NCI-H748 treated with DMSO at 0.1 percent for 48 hours (cell line): Measurements from ENCODE around the gene ATP9A.
"Not testable (repeated sequence)": the region's sequence is repeated elsewhere in the genome, so short reads cannot be mapped to it uniquely, and the experiment has no call there.

Source experiments
- DNase-seq: peaks from one replicate; lab custom pipeline; 2025; lab: John Stamatoyannopoulos, UW

Gene ATP9A, protein sequence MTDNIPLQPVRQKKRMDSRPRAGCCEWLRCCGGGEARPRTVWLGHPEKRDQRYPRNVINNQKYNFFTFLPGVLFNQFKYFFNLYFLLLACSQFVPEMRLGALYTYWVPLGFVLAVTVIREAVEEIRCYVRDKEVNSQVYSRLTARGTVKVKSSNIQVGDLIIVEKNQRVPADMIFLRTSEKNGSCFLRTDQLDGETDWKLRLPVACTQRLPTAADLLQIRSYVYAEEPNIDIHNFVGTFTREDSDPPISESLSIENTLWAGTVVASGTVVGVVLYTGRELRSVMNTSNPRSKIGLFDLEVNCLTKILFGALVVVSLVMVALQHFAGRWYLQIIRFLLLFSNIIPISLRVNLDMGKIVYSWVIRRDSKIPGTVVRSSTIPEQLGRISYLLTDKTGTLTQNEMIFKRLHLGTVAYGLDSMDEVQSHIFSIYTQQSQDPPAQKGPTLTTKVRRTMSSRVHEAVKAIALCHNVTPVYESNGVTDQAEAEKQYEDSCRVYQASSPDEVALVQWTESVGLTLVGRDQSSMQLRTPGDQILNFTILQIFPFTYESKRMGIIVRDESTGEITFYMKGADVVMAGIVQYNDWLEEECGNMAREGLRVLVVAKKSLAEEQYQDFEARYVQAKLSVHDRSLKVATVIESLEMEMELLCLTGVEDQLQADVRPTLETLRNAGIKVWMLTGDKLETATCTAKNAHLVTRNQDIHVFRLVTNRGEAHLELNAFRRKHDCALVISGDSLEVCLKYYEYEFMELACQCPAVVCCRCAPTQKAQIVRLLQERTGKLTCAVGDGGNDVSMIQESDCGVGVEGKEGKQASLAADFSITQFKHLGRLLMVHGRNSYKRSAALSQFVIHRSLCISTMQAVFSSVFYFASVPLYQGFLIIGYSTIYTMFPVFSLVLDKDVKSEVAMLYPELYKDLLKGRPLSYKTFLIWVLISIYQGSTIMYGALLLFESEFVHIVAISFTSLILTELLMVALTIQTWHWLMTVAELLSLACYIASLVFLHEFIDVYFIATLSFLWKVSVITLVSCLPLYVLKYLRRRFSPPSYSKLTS

DNA sequence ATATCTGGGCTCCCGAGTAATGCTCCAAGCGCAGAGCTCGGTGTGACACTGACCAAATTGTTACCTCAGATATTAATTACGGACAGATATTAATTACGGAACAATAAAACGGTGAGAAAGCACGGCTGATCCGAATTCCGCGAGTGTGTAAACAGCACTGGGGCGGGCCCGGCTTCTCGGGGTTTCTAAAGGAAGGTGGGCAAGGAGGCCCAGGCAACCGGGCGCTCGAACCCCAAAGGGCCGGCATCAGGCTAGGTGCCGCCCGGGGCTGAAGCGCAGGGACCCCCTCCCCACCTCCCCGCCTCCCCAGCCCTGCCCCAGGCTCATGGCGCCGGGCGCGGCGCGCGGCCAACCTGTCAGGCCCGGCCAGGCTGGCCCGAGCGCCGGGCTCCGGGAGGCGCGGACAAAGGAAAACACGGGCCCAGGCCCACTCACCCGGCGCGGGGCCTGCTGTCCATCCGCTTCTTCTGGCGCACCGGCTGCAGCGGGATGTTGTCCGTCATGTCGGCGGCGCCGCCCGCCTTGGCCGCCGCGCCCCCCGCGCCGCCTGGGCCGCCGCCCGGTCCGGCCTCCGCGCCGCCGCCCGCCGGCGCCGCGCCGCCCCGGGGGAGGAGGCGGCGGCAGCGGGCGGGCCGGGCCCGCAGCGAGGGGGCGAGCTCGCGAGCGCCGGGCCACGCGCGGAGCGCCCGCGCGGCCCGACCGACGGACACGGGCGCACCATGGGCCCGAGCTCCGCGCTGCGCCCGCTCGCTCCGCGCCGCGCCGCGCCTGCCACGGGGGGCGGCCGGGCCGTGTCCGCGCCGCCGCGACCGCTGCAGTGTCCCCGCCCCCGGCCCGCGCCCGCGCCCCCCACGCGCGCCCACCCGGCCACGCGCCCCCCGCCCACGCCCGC lies at the start of gene ATP9A:
Gene ATP9A (minus strand): TSS at position 524 of the 892 bp plus-strand sequence. CDS start 21 bp downstream, at position 503.
- no peak for DNase-seq

DNA sequence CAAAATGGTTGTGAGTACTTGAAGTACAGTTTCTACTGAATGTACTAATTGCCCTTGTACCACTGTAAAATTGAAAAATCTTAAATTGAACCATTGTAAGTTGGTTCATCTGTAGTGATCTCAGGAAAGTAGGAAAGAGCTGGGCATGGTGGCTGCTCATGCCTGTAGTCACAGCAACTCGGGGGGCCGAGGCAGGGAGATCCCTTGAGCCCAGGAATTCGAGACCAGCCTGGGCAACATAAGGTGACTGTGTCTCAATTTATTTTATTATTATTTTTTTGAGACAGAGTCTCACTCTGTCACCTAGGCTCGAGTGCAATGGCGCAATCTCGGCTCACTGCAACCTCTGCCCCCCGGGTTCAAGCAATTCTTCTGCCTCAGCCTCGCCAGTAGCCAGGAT lies 48.7 kb upstream of the ATP9A start:
- not testable (repeated sequence) for DNase-seq

DNA sequence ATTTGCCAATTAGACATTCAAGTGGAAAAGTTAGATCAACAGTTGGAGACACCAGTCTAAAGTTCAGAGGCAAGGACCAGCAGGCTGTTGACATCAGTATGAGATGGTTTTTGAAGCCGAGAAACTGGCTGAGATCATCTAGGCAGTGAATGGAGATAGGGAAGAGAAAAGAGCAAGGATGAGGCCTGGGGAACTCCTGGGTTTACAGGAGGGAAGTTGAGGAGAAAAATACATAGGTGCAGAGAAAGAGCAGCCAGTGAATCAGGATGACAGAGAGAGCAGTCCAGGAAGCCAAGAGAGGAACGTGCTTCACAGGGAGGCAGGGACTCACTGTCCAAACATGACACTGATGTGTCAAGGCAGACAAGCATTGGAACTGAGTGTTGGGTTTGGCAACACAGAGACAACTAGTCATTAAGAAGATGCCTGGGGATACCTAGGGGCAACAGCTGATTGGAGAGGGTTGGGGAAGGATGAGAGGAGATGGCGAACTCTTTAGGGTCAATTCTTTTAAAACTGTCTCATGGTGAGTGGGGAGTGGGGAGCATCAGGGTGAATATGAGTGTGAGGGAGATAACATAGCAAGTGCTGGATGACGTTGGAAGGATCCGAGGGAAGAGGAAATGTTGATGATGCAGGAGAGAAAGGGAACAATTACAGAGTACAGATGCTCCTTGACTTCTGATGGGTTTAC lies 47.3 kb upstream of the ATP9A start:
- no peak for DNase-seq

DNA sequence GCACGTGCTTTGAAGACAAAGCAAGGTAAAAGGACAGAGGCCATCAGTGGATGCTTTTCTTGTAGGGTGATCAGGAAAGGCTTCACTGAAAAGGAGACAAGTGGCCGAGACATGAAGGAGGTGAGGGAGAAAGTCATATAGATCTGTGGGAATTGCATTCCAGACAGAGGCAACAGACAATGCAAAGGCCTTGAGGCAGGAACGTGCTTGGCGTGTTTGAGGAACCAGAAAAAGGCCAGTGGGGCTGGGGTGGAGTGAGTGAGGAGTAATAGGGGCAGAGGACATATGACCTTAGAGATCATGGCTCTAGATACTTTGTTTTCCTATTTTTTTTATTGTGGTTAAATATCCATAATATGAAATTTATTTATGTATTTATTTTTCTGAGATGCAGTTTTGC lies 44.7 kb upstream of the ATP9A start:
- DNase-seq = no peak

DNA sequence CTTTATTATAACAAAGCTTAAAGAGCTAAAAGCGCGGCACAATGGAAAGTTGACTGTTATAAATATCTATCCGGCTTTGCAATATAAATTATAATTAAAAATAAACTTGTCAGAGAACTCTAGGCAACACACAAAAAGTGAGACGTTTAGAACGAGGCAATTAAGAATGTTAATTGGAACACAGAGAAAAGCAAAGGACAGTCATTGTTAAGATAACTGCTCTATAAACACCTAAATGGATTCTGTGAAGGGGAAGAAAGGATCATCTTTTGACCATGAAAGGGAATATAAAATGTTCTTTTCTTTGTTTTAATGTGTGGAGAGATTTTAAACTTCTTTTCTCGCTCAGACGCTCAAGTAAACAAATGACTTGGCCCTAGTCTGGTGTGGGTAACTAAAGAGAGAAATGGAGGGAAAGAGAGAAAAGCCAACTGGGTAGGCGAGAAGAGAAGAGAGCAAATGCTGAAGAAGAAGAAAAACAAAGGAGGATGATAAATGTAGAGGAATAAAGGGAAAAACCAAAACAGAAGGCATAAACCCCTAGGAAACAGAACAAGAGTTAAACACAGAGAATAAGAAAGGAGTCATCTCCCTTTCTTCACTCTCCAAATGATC lies 43.4 kb upstream of the ATP9A start:
- DNase-seq = no peak

DNA sequence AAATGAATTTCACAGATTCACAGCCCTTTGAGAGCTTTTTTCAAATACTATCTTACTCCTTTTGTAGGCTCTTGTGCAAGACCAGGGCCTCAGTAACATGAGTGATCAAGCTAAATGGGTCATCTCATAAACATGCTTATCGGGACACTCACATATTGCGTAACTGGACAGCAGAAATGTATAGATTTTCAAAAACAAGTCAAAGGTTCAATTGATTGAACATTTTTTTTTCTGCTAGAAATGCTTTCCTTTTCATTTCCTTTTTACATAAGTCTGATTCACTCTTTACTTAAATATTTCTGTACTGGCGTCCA lies 42.8 kb upstream of the ATP9A start:
- no peak for DNase-seq

DNA sequence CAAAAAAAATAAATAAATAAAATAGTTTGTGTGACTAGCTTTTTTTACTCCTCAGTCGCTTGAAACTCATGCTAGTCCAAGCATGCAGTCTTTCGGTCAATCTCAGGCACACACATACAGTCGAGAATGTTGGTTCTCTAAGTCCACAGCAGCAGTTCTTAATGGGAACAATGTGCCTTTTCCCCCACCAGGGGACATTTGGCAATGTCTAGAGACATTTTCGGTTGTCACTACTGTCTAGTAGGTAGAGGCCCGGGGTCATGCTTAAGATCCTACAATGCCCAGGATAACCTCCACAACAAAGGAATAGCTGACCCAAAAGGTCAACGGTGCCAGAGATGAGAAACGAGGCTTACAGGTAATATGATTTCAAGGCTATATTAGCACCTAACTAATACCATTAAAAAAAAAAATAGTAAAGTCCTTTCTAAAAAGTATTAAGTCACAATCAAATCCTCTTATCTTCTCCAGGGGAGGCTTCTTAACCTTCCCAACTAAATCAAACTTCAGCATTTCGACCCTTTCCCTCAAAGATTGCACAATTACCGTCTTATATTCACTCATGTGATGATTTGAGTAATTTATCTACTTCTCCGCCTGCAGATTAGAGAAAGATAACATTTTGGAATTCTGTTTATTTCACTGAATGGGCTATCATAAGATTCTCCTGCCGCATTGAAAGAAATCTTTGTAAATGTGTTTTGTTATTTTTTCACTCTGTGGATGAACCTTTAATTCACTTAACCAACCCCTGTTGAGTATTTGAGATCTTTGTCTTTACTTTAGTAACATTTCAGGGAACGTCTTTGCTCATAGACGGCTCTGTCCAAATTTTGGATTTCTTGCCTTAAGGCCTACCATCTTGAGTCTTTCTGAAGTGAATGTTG lies 42.2 kb upstream of the ATP9A start:
- DNase-seq = no peak

DNA sequence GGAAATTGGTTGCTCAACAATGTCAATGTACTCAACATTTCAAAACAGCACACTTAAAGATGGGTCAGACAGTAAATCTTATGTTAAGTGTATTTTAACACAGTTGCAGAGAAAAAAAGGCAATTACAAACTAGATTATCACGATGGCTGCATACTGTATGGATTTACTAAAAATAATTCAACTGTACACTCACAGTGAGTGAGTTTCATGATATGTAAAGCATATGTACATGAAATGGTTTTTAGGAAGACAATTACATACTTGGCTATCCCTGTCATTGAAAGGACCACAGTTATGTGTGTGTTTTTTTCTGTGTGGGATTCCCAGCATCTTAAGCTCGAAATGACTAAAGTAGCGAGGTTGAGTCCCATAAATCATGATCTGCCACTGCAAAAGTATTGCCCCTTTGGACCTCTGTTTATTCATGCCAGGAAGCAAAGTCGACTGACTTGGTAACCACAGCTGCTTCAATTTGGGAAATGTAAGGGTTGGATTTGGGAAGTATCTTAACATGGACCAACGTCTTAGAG lies 39.6 kb upstream of the ATP9A start:
- DNase-seq = no peak

DNA sequence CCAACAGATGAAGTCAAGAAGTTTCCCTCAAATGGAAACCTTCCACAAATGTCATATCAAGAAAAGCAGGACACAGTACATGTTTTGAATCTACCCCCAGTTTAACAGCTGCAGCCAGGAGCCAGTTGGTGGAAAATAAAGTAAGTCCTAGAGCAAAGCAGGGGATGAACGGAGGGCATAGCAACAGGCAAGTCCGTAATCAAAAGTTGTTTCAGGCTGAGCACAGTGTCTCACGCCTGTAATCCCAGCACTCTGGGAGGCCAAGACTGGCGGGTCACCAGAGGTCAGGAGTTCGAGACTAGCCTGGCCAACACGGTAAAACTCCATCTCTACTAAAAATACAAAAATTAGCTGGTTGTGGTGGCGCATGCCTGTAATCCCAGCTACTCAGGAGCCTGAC lies 36.6 kb upstream of the ATP9A start:
- DNase-seq = no peak

DNA sequence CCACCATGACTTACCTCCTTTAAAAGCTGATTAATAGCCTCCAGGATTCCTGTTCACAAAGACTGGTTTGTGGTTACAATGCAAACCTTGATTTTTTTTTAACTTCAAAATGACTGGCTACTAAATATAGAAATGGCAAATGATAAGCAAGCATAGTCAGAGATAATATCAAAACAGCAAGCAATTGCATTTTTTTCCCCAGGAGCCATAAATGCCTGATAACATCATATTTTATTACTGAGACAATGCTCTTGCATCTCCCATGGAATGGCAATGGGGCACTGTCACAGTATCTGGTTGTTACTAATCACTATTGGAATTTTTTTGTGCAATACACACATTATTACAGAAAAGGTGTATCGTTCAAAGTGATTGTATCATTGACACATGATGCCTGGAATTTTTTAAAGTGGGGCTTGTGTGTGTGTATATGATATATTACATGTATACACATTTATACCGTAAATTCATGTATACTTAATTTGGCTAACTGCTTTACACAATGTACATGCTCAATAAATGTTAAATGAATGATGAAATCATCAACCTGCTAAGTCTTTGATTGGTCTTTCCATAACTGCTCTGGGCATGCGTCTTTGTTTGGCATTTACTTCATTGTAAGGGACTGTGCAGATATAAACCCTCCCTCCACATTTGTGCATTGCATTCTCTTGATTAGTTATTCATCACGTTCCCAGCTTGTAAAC lies 35.1 kb upstream of the ATP9A start:
- no peak for DNase-seq

DNA sequence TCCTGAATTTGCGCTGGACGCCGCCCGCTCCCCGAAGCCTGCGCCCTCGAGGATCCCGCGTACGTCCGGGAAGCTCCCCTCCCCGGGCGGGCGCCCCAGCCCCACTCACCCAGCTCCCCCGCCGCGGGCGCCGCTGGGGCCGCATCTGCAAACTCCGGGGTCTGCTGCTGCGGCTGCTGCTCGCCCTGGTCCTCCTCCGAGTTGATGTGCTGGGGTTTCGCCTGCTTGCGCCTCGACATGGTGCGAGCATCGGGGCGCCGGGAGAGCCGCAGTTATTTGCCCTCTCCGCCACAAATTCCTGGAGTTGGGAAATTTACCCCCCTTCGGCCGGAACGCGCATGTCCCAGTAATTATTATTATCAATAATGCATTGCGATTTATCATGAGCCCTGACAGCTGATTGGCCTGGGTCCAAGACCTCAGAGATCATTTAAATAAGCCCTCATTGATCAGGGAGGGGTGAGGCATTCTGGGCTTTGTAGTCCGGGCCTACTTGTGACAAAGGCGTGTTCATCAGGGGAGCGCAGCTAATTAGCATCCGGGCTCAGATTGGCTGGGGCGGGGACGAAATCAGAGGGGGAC lies 34.1 kb upstream of the ATP9A start, which contains the start of gene SALL4:
Gene SALL4 (minus strand): TSS at position 352 of the 582 bp plus-strand sequence. CDS start 113 bp downstream, at position 239.
- DNase-seq = peak; percentile 7

DNA sequence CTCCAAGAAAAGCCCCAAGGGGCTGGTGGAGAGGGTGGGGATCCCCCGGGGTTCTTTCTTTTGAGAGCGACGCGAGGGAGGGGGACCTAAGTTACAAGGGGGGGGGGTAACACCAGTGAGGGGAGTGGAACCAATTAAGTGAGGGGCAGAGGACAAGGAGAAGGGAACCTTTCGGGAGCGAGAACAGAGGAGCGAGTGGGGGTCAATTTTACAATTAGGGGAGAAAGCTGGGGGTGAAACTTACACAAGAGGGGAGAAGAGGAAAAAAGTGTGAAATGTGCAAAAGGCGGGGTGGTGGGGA lies 33.6 kb upstream of the ATP9A start:
- DNase-seq = no peak

DNA sequence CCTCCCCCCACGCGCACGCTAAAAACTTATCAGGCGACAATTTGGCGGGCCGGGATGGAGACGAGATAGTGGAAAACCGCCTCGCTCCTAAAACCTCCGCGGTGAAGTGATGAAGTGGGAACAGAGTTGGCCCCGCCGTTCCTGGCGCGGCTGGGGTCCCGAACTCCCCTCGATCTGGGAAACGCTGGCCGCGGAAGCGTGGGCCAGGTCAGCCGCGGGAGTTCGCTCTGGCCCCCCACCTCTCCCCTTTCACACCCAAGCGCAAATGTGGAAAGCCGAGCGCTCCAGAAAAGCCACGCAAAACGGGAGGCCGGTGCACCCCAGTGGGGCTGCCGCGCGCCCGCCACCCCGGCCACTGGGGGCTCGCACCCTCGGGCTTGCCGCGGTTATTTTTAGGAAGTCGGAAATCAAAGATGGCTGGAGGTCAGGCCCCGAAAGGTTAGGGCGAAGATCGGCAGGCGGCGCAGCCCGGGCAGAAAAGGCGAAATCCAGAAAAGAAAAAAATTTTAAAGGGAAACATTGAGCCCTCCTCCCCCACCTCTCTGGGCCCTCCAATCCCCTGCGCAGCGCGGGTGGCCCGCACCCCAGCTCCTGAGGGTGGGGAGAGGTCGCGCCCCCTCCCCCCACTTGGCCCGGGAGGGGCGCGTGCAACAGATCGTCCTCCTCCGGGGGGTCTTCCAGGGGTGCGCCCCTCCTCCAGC lies 33.1 kb upstream of the ATP9A start:
- DNase-seq = no peak

DNA sequence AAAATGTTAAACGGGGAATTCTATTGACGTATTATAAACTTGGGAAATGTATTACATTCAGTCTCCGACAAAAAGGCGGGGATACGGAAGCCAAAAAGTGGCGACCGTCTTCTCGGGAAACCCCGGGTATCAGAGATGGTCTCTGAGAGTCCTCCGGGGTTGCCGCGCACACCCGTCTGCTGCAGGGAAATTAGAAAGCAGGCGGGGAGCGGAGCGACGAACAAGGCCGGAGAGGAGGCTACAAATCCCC lies 32.6 kb upstream of the ATP9A start:
- no peak for DNase-seq

DNA sequence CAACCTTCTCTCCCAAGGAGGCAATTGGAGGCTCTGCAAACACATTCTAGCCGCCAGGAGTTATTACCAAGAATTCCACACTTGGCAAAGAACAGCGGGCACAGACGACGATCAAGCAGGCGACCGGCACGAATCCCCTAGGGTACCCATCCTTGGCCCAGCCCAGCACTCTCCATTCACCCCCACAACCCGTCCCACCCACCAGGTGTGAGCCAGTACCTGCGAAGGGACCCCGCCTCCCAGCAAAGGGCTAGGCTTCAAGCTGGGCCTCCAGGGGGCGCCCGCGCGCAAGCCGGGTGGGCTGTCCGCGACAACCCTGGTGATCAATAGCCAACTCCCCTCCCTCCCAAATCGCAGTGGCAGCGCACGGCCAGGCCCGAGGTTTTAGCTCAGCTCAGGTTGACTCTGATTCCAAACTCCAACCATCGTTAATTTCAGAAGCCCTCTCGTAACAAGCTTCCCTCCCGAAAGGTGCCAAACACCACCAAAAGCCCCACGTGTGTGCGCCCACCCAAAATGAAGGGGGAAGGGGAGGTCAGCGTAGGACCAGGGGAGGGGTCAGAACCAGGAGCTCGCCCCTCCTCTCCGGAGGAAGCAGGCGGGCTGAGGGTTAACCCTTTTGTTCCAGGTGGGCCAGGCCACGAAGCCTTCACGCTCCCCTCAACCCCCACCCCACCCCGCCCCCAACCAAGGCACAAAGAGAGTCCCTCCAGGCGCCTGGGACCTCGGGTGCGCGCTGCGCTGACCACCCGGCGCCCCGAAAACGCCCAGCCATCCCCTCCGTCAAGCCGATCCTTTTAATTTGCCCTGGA lies 32.1 kb upstream of the ATP9A start:
- DNase-seq = peak; percentile 20

DNA sequence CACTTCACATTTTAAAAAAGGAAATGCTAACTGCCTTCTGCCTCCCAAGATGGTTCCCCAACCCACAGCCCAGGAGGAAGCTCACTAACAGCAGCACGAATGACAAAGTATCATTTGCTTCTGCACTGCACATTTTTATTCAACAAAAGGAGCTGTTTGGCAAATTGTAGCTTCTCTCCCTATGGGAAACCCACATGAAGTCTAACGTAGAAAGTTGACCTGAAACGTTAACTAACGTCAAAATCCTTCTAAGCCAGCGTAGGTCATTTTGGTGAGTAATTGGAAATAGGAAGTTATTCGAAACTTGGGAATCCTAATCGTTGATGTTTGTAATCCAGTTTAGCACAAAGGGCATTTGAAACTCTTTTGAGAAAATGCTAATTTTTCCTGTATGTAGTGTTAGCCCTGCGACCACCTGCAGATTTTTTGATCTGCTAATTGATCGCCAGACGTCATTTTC lies 31.2 kb upstream of the ATP9A start:
- no peak for DNase-seq

DNA sequence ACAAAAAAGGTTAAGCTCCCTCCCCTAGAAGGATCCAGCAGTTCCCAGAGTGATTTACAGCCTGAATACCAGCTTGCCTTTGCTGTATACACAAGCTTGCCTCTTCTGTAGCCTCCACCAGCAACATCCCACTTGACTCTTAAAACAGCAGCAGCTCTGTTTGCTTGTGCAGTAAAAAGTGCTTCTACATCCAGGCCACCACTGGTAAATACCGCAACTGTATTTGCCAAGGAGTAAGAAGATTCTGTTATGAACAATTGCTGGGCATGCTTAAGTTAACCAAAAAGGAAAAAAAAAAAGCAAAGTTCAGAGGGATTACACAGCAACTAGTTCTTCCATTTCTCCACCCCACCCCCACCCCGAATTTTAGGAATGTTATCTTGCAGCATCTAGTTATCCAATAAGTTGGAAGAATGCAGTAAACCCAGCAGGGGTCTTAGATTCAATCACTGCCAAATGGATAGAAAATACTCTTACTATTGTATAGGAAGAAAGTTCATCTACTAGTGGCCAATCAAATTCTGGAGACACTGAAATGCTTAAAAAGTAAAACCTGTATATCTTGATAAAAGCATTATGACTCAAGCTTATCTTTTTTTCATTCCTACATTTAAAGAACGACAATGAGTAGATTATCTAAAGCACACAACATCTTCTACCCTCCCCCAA lies 29.3 kb upstream of the ATP9A start:
- no peak for DNase-seq
